Epithelial cell of proximal tubule (primary cell): ENCODE data around the gene EFNA5. TPM values are rescaled to one million over a fixed set of nuclear protein-coding genes. Genes with fewer than 3 reads are reported as not detected.

Source experiments
- DNase-seq: peaks from one replicate; pipeline ENCODE4 v3.0.0-alpha.2; 2011; ENCODE audit warnings: low read depth
- H3K4me3 ChIP-seq: 2 replicates; pipeline ENCODE4 v1.5.1; 2011; ENCODE audit warnings: low read depth, mild to moderate bottlenecking, low read length
- CTCF ChIP-seq: conservative IDR thresholded peaks from 2 replicates; pipeline ENCODE4 v1.5.1; 2012; ENCODE audit warnings: low read depth, mild to moderate bottlenecking, low read length
- total RNA-seq: library from RNA; depleted of rRNA; stranded (reverse); fragments of >200 nt; gene quantifications from 2 replicates; pipeline ENCODE4 v1.2.3, GENCODE V29; 2015

EFNA5 gene
- total RNA-seq, 1 donor from 2014 or later: 28.1 TPM

GRCh38 chr5:107474716-107475489 is 195.8 kb downstream of the EFNA5 start:
- TF ChIP-seq CTCF: no peak
- peak; percentile 61 for DNase-seq
- H3K4me3 ChIP-seq: no peak overlapping the region

GRCh38 chr5:107474361-107474715 is 196.4 kb downstream of the EFNA5 start:
- no peak overlapping the region for H3K4me3 ChIP-seq
- no peak for TF ChIP-seq CTCF
- DNase-seq: no peak

GRCh38 chr5:107472620-107473064 is 198.1 kb downstream of the EFNA5 start:
- no peak overlapping the region for H3K4me3 ChIP-seq
- DNase-seq: no peak
- no peak for TF ChIP-seq CTCF

GRCh38 chr5:107470295-107470582 is 200.5 kb downstream of the EFNA5 start:
- no peak for DNase-seq
- TF ChIP-seq CTCF: no peak
- H3K4me3 ChIP-seq: no peak overlapping the region

- TF ChIP-seq CTCF: no peak
- peak; percentile 97 for DNase-seq
- H3K4me3 ChIP-seq: no peak overlapping the region
Measured at GRCh38 chr5:107469485-107470294, 201.0 kb downstream of the EFNA5 start.

GRCh38 chr5:107469064-107469463 is 201.7 kb downstream of the EFNA5 start:
- no peak overlapping the region for H3K4me3 ChIP-seq
- no peak for DNase-seq
- TF ChIP-seq CTCF: no peak
